GM20000 (cell line): ENCODE measurements around the gene C4orf50.
"Not testable (repeated sequence)": the region's sequence is repeated elsewhere in the genome, so short reads cannot be mapped to it uniquely, and the experiment has no call there.

Experiments used
- DNase-seq: peaks from one replicate; pipeline ENCODE4 v3.0.0; 2012; ENCODE audit warnings: low spot score
- TF ChIP-seq, protein P1 (sequence below): IDR thresholded peaks from 2 replicates; pipeline ENCODE4 v1.5.1; 2012; ENCODE audit warnings: mild to moderate bottlenecking, control low read depth; ENCODE audit errors: extremely low read depth, missing control alignments

C4orf50 gene

DNA sequence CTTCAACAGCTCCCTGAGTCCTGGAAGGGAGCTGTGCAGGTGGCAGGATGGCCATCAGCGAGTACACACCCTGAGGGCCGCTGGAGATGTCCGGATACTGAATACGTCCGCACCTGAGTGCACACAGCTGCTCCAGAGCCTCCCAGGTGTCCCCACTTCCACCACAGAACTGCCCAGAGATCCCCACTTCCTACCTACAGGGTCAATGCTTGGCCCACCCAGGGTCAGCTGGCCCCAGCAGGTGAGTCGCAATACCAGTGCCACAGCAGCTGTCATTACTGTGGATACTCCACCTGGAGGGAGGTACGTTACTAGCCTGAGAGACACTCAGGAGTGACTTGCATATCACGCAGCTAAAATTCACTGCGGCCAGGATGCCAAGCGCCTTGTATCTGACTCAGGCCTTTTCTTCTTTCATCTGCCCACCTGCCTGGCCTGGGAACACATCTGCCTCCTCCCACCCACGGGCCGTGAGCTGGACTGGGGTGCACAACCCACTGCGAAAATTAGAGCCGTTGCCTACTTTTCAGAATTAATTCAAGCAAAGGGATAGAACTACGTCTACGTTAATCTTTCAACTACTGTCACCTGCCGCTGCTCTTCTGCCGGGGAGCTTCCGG is 9.4 kb downstream of the C4orf50 start:
- DNase-seq: no peak
- TF ChIP-seq, protein P1, sequence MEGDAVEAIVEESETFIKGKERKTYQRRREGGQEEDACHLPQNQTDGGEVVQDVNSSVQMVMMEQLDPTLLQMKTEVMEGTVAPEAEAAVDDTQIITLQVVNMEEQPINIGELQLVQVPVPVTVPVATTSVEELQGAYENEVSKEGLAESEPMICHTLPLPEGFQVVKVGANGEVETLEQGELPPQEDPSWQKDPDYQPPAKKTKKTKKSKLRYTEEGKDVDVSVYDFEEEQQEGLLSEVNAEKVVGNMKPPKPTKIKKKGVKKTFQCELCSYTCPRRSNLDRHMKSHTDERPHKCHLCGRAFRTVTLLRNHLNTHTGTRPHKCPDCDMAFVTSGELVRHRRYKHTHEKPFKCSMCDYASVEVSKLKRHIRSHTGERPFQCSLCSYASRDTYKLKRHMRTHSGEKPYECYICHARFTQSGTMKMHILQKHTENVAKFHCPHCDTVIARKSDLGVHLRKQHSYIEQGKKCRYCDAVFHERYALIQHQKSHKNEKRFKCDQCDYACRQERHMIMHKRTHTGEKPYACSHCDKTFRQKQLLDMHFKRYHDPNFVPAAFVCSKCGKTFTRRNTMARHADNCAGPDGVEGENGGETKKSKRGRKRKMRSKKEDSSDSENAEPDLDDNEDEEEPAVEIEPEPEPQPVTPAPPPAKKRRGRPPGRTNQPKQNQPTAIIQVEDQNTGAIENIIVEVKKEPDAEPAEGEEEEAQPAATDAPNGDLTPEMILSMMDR: no peak

- TF ChIP-seq, protein P1: no peak
- no peak for DNase-seq
Observed at GRCh38 chr4:6008092-6008551, 10.1 kb downstream of the C4orf50 start.

DNA sequence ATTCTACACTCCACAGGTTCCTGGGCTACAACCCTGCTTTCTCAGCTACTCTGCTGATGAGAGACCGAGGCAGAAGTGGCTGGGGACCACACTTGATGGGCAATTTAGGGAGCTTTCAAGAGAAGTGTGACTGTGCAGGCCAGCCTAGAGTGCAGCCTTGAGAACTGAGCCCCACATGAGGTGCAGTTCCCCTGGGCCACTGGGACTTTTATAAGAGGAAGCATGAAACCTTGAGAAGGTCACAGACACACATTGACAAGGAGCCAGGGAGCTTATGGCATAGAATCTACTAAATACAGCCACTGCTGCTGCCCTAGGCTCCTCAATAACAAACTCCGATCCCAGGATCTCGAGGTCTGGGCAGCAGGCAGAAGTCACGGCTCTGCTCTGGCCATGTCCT is 13.1 kb downstream of the C4orf50 start:
- TF ChIP-seq, protein P1: no peak
- DNase-seq: no peak

GRCh38 chr4:6003485-6003884 is 14.7 kb downstream of the C4orf50 start:
- not testable (repeated sequence) for DNase-seq

GRCh38 chr4:6002926-6003325 is 15.3 kb downstream of the C4orf50 start:
- TF ChIP-seq, protein P1: no peak
- DNase-seq: no peak

GRCh38 chr4:6002492-6002833 is 15.8 kb downstream of the C4orf50 start:
- TF ChIP-seq, protein P1: no peak
- no peak for DNase-seq

- TF ChIP-seq, protein P1: no peak
- DNase-seq: no peak
Observed at GRCh38 chr4:6001680-6002491, 16.3 kb downstream of the C4orf50 start.
